Activated T-cell treated with anti-CD3 and anti-CD28 coated beads for 24 hours (primary cell): ENCODE data around the gene POLR2J2.
"Not testable (repeated sequence)": the region's sequence is repeated elsewhere in the genome, so short reads cannot be mapped to it uniquely, and the experiment has no call there.

Experiments used
- DNase-seq: peaks from one replicate; pipeline ENCODE4 v3.0.0-alpha.2; 2020; ENCODE audit warnings: low read depth

Gene POLR2J2

DNA sequence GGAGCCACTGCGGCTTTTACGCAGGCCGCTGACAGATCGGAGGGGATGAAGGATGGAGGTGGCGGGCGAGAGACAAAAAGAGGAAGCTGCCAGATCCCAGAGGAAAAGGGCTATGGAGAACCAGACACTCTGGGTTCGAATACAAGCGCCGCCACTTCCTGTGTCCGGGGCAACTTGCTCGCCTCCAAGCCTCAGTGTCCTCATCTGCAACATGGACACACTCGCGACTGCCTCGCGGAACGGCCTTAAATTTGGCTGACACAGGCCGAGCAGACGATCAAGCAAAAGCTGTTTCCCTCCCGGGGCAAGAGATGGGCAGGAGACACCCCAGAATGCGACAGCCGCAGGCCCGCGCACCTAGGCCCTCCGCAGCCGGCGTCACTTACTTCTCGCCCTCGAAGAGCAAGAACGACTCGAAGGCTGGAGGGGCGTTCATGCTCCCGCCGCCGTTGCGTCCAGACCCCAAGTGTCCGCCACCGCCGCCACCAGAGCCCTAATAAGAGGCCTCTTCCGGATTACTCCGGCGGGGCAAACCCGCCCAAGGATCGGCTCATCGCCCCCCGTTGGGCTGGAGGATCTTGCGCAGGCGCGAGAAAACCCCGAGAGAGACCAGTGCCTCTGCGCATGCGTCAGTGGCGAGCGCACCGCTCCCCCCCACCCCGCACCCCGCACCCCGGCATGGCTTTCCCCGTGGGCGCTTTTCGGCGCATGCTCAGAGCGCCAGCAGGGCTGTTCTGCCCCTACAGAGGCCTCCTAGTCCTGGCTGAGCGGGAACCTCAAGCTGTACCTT lies at the start of gene POLR2J2:
Gene POLR2J2, minus strand, starts transcription at position 498 of the 790 bp plus-strand sequence. Its CDS starts 62 bp downstream, at position 436.
- DNase-seq: not testable (repeated sequence)

DNA sequence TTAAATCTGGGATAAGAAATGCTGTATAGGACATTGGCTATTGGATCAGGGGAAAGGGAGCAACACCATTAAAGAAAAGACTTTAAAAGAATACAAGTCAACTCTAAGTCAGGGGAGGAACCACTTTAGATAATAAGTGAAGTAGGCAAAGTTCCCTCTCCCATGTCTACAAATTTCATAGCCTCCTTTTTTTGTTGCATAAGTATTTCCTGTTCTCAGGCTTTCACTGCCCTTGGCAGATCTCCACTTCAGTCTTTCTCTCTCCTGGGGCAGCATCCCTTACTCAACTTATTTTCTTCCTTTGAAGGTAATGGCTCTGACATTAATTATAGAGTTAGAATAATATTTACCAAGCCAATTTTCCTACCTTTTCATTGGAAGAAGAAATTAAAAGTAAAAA lies 47.0 kb upstream of the POLR2J2 start:
- DNase-seq: not testable (repeated sequence)

DNA sequence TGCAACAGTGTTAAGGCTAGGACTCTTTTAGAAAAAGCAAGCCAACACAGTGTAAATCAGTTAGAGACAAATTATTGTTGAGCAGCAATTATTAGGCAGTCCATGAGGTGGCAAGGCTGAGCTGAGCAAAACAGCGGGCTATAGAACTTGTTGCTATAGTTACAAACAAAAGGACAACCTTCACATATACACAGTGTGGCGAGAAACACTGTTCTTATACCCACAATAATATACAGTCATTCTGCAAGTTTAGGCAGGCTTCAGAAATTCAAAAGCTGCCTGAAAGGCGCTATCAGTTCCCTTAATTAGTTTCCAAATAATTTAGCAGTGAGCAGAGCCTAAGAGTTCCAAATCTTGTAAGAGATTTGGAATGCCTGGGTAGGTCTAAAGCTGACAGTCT lies 44.3 kb upstream of the POLR2J2 start:
- not testable (repeated sequence) for DNase-seq

DNA sequence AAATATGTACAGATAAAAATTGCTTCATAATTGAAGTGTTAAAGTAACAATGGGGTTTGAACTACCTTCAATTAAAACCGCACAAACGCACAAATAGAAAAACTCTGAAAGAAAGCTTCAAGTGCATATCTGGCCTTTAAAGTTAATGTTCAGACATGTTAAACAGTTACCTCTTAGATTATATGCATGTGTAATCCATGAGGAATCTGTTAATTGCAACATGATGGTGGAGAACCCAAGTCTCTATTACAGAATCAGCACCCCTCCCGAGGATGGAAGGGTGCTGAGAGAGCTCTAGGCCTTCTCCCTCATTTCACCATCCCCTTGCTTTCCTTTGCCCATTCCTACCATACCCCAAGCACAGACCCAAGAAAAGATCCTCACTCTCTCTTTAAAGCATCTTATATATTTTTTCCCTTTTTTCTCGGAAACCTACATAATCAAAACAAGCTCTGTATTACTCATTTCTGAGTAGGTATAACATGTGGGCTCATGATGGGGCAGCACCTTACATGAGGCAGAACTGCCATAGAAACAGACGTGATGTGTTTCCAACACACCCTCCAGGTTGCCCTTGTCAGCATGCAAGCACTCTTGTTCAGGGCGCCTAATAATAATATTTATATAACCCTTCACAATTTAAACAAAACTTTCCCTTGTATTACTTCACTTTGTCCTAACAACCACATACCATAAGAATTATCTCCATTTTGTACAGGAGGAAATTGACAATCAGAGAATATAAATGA lies 43.5 kb upstream of the POLR2J2 start:
- DNase-seq: not testable (repeated sequence)

DNA sequence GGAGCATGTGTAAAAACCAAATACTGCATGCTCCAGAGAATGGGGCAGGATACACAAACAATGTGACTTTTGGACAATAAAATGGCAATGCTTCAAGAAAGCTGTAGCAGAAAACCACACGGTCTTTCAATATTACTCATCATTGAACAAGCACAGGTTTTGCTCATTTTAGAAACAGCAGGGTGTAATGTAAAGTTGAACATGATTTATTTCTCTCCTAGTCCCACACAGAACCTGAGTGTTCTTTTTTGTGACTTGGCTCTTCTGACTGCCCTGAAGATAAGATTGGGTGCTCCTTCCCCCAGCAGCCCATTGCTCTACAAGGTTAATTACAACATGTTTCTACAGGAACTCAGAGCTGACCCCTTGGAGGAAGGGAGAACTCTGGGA lies 42.2 kb upstream of the POLR2J2 start:
- DNase-seq: not testable (repeated sequence)

DNA sequence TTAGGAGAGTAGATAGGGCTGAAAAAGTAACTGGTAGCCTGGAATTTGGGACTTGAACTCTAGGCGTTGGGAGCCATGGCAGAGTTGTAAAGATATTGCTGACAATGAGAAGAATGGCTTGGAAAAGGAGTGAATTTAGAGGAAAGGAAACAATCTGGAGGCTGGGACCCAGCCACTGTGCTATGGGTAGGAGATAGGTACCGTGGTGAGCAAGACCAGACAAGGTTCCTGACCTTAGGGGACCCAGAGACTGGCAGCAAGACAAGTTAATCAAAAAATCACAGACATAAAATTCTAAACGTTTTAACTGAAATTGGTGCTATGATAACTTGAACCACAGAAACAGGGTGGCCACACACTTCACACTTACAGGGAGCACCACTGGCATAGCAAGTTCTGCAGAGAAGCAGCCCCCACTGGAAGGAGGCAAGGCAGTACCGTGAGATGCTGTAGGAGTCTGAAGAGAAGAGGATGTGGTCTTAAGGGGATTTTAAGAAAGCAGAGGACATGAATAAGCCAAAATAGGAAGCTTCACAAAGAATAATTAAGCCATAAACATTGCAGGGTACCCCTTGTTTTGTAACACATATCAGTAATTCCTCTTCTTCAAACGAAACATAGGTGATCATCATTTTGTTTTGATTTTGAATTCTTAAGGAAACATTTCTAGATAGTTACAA lies 41.7 kb upstream of the POLR2J2 start:
- DNase-seq: not testable (repeated sequence)

DNA sequence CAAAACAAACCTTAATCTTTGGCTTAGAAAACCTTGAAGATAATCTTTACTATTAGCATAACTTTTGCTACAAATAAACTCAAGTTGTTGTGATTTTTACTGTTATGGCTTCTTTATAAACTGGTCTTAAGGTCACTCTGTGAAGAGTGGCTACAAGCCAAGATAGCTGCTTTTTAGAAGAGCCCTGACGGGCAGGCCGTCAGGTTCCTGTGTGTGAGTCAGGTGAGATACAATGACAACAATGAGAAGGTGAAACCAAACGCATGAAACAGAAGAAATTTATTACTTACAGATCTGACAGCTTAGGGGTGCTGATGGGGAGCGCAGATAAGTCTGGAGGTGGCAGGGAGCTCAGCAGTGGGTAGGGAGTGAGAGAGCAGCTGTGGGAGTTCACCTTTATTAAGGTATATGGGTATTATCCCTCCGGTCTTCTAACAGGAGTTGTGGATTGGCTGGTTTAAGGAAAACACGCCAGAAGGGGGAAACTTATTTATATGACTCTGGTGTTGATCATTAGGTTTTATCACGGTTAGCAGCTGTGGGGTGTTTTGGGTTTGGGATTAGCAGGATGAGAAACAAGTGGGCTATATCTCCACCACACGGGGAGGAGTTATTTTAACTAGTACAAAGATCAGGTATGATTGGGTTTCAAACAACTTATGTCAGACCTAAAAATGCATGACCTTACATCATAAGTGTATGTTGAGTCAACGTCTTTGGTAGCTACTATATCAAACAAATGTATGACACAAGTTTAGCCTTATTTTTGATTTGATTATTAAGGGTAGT lies 27.7 kb upstream of the POLR2J2 start:
- not testable (repeated sequence) for DNase-seq

DNA sequence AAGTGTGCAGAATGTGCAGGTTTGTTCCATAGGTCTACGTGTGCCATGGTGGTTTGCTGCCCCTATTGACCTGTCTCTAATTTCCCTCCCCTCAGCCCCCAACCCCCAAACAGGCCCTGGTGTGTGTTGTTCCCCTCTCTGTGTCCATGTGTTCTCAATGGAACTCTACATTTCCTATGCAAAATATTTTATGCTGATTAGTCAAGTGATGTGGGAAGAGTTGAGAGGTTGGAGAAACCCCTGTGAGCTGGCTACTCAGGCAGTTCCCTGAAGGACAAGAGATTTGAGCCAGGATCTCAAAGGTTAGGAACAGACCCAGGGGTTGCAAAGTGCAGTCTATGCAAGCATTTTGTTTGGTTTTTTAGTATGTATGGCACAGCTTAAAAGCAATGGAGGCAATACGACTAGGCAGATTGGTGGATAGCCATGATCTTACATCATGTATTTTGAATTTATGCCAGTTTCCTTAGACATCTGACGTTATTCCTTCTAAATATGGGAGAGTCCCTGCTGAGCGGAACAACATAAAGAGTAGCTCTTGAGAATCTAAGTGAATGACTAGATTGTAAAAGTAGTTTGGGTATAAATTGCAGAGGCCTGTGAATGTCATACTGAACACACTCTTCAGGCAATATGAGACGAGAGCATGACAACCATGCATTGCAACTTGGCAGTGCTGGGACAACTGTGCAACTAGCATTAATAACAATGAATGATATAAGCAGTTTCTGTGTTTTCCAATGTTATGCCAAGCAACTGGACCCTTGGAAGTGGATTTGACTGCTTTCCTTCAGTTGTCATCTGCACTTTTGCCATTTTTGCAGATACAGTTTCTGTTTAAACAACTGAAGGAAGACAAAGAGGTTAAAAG lies 26.4 kb upstream of the POLR2J2 start:
- not testable (repeated sequence) for DNase-seq

DNA sequence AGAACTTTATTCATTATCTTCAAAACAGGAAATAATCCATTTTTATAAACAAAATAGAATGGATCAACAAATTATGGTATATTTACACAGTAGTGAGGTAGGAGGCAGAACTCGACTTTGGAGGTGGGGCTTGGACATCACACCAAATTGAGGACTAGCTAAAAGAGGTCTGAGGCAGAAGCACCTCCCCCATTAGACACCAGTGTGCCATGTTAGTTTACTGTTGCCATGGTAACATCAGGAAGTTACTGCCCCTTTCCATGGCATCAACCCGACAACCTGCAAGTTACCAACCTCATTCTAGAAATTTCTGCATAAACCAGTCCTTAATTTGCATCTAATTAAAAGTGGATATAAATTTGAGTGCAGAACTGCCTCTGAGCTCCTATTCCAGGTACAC lies 24.5 kb upstream of the POLR2J2 start:
- not testable (repeated sequence) for DNase-seq

DNA sequence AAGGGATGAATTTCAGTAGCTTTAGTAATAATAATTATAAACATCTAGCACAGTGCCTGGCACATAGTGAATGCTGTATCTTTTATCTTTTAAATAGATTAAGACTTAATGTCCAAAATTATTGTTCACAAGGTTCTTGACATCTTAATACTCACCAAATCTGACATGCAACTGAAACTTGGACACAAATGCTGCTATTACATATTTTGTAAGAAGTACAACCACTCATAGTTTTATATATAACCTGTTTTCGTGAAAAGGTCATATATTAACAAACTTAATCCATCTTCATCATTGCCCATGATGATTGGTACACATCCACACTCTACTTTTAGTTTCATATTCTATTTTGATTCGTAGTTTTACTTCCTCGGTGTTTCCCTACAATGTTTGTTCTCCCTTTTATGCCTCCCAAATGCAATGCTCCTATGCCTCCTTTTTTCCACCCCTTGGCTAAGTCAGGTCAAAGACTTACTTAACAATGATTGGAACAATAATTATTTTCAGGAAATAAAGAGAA lies 23.6 kb upstream of the POLR2J2 start:
- not testable (repeated sequence) for DNase-seq

DNA sequence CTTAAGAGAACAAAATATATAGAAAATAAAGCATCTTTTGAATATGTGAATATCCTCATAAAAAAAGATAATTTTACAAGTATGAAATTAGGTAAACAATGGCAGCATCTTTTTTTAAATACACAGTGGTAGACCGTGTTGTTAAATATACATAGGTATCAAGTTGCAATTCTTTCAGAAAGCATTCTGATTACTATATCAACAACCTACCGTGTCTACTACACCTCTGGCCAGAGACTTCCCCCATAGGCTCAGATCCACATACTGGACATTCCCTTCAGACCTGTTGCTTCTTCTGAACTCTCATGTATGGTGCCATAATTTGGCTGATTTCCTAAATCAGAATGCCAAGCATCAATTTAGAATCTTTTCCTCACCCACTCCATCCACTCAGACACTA lies 22.5 kb upstream of the POLR2J2 start:
- DNase-seq: not testable (repeated sequence)

DNA sequence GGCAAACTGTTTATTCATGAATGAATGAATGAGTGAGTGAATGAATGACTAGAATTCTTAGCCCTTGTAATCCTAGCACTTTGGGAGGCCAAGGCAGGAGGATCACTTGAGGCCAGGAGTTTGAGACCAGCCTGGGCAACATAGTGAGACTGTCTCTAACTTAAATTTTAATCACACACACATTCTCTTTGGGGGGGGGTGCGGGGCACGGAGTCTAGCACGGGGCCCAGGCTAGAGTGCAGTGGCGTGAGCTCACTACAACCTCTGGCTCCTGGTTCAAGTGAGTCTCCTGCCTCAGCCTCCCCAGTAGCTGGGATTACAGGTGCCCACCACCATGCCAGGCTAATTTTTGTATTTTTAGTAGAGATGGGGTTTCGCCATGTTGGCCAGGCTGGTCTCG lies 19.1 kb upstream of the POLR2J2 start:
- not testable (repeated sequence) for DNase-seq

DNA sequence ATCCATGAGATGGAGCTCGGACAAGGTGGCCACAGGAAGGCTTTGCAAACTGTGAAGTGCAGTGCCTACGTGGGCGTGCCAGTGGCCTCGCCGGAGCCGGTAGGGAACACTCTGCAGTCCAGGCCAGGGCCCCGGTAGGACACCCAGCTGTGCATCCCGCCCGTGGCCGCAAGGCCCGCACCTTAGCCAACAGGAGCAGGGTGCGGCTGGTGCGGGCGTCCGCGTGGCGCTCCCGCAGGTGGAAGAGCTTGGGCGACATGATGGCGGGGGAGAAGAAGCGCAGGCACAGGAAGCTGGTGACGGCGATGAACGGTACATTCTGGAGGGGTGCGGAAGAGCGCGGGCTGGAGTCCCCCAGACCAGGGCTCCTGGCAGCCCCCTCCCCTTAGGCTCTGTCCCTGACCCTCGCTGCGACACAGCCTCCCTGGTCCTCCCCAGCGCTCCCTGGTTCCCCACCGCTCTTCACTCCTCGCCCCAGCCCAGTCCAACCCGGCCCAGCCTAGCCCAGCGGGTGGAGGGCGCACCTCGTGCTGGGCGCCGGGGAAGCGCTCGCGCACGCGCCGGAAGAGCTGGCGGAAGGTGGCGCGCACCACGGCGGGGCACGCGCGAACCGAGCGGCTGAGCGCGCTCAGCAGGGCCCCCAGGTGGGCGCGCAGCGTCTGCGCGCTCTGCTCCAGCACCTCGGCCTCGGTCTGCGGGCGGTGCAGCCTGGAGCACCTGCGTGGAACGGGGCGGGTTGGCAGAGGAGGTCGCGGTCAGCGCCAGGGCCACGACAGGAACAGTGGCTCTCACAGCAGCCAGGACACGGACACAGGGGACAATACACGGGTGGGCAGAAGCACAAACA lies 18.2 kb upstream of the POLR2J2 start:
- DNase-seq: not testable (repeated sequence)

DNA sequence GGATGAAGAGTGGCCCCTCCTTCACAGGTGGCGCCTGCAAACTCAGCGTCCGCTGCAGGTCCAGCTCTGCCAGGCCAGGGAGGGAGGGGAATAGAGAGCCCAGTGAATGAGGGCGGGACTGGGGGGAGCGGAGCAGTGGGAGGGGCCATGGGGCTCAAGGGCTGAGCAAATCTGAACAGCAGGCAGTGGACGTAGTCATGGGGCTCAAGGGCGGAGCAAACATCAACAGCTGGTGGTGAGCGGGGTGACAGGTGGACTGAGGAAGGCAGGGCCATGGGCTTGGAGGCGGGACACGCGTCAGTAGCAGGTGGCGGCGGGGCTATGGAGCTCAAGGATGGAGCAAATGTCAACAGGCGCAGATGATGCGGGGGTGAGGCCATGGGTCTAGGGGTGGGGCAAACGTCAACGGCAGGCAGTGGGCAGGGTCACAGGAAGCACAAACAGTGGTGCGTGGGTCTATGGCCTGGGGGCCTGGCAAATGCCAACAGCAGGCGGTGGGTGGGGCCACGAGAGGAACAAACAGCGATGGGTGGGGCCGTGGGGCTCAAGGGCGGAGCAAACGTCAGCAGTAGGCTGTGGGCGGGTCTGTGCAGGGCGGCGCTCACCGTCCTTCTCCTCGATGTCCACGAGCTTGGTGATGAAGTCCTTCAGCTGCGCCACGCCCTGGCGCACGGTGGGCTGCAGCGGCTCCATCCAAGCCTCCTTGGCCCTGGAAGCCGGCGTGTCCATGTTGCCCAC lies 17.0 kb upstream of the POLR2J2 start:
- not testable (repeated sequence) for DNase-seq

DNA sequence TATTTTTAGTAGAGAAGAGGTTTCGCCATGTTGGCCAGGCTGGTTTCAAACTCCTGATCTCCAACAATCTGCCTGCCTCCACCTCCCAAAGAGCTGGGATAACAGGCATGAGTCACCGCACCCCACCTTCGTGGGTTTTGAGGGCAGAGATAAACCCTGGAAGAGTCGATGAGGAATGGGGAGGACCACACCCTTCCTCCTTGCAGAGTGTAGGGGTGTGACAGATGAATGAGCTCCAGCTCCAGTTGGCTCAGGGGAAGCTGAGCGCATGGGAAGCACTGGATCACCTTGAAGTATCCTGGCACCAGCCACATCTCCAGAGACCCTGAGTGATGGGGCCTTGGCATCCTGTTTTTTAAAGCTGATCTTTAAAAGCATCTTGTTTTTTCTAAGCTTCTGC lies 11.1 kb upstream of the POLR2J2 start:
- DNase-seq: not testable (repeated sequence)

DNA sequence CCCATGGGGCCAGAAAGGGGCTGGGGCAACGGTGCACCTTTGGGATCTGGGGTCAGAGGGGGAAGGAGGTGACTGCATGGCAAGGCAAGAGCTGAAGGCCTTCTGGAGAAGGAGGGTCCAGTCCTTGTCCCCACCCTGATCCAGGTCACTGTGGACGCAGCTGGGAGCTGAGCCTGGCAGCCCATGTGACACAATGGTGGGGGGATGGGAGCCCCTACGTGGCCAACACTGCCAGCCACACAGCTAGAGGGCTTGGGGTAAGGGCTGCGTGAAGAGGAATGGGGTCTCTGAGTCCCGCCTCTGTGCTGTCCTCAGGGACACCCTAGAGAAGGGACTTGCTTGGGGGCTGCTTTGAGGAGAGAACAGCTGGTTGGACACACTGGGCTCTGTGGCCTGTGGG lies 9.3 kb upstream of the POLR2J2 start:
- DNase-seq: not testable (repeated sequence)

DNA sequence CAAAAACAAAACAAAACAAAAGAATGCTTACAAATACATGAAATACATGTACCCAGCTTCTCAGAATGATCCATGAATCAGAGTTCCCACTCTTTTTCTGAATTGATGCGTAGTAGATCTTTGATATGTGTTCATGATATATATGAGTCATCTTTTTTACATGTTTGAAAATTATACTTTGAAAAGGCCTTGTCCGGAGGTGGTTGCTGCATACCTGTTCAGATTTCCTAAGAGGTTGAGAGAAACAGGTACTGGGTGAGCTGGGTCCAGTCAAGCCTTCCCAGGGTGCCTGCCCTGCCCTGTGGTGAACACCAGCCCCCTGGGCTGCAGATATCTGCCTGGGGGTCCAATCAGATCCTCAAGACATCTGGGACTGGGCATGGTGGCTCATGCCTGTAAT lies 4.1 kb upstream of the POLR2J2 start:
- not testable (repeated sequence) for DNase-seq

DNA sequence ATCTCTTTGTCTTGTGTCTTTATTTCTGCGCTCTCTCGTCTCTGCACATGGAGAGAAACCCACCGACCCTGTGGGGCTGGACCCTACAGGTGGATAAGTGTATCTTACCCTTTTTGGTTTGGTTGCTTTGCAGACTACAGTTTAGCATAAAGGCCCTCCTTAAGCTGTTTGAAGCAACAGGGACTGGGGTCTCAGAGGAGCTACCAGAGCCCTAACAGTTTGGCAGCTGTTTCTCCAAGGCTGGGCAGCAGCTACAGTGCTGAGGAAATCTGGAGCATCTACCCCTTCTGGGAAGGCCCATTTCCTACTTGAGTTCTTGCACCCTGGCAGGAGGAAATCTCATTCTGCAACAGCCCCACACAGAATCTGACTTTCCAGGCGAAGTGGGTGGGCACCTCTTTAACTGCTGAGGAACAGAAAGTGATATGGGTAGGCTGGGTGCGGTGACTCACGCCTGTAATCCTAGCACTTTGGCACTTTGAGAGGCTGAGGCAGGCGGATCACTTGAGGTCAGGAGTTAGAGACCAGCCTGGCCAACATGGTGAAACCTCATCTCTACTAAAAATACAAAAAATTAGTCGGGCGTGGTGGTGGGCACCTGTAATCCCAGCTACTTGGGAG lies 2.1 kb upstream of the POLR2J2 start:
- DNase-seq: not testable (repeated sequence)
